Loucy (cell line): ENCODE data around the gene ECPAS.

Source experiments
- H2AFZ ChIP-seq: fragments of 200-600 bp; sonication (generic); 2 replicates; pipeline ENCODE4 v1.6.0; 2016; ENCODE audit warnings: antibody characterized with exemption, mild to moderate bottlenecking, low read length, moderate library complexity
- H3F3A ChIP-seq: fragments of 200-600 bp; 2 replicates; pipeline ENCODE4 v1.6.0; 2016; ENCODE audit warnings: antibody characterized with exemption, low read depth, mild to moderate bottlenecking
- H3K27me3 ChIP-seq: fragments of 200-600 bp; sonication (generic); 2 replicates; pipeline ENCODE4 v1.6.1; 2014; ENCODE audit warnings: low read length, mild to moderate bottlenecking; ENCODE audit not compliant: insufficient read depth, poor library complexity, severe bottlenecking
- H3K36me3 ChIP-seq: fragments of 200-600 bp; sonication (generic); 2 replicates; pipeline ENCODE4 v1.6.1; 2016; ENCODE audit warnings: low read length; ENCODE audit not compliant: insufficient read depth
- H3K4me1 ChIP-seq: fragments of 200-600 bp; sonication (generic); 2 replicates; pipeline ENCODE4 v1.5.1; 2014; ENCODE audit warnings: low read length, mild to moderate bottlenecking; ENCODE audit not compliant: insufficient read depth, poor library complexity, severe bottlenecking
- H3K4me2 ChIP-seq: fragments of 200-600 bp; sonication (generic); 2 replicates; pipeline ENCODE4 v1.6.0; 2014; ENCODE audit warnings: antibody characterized with exemption, low read length, low read depth, mild to moderate bottlenecking; ENCODE audit not compliant: poor library complexity, severe bottlenecking
- H3K4me3 ChIP-seq: fragments of 200-600 bp; sonication (generic); 2 replicates; pipeline ENCODE4 v1.5.1; 2014; ENCODE audit warnings: low read length, mild to moderate bottlenecking, mixed read lengths; ENCODE audit not compliant: poor library complexity, severe bottlenecking
- H3K79me2 ChIP-seq: fragments of 200-600 bp; sonication (generic); 2 replicates; pipeline ENCODE4 v1.6.1; 2014; ENCODE audit warnings: low read length; ENCODE audit not compliant: insufficient read depth
- H3K9ac ChIP-seq: fragments of 200-600 bp; sonication (generic); 2 replicates; pipeline ENCODE4 v1.6.0; 2014; ENCODE audit warnings: mild to moderate bottlenecking, low read depth, low read length, moderate library complexity; ENCODE audit not compliant: poor library complexity, severe bottlenecking
- H3K9me2 ChIP-seq: fragments of 200-600 bp; sonication (generic); replicated peaks from 2 replicates; pipeline ENCODE4 v1.6.1; 2016; ENCODE audit warnings: low read depth, low read length, mixed read lengths
- H3K9me3 ChIP-seq: fragments of 200-600 bp; sonication (generic); 2 replicates; pipeline ENCODE4 v1.6.1; 2014; ENCODE audit warnings: mild to moderate bottlenecking, antibody characterized with exemption, low read length, low read depth; ENCODE audit not compliant: insufficient read depth
- H4K20me1 ChIP-seq: fragments of 200-600 bp; sonication (generic); 2 replicates; pipeline ENCODE4 v1.6.0; 2014; ENCODE audit warnings: antibody characterized with exemption, low read length, mild to moderate bottlenecking; ENCODE audit not compliant: insufficient read depth, poor library complexity, severe bottlenecking
- CTCF ChIP-seq: fragments of 200-600 bp; sonication (generic); conservative IDR thresholded peaks from 2 replicates; pipeline ENCODE4 v1.5.1; 2014; ENCODE audit warnings: mild to moderate bottlenecking, antibody characterized with exemption, low read length
- EZH2phosphoT487 ChIP-seq: fragments of 200-600 bp; IDR thresholded peaks from 2 replicates; pipeline ENCODE4 v1.6.1; 2018; ENCODE audit warnings: antibody characterized with exemption, mild to moderate bottlenecking, moderate library complexity, borderline replicate concordance

ECPAS gene

GRCh38 chr9:111399772-111400563, 84.2 kb downstream of the ECPAS start:
- Histone ChIP-seq H3K9me3 (peaks cover 9% of the 10 kb centered on the region; the same call in 1 of the 2 replicates), H3K9me2 (no peaks in the 10 kb centered on the region), H2AFZ (no peak overlapping the region), H3K79me2 (no peaks in the 10 kb centered on the region), H3K4me1 (no peaks in the 10 kb centered on the region), H3K9ac (no peak overlapping the region), H3K4me2 (no peak overlapping the region), H3K4me3 (no peak overlapping the region), H3K36me3 (peaks cover 18% of the 10 kb centered on the region; the same call in 1 of the 2 replicates), H3K27me3 (peaks cover 4% of the 10 kb centered on the region), H4K20me1 (no peaks in the 10 kb centered on the region), H3F3A (no peaks in the 10 kb centered on the region)
- TF ChIP-seq EZH2phosphoT487 (no peak), CTCF (peak; percentile 69)

GRCh38 chr9:111399211-111399739, 84.9 kb downstream of the ECPAS start:
- Histone ChIP-seq H3K9me2 (no peaks in the 10 kb centered on the region), H3K79me2 (no peaks in the 10 kb centered on the region), H3K4me3 (no peak overlapping the region), H3K9ac (no peak overlapping the region), H3K36me3 (peaks cover 16% of the 10 kb centered on the region; the same call in 1 of the 2 replicates), H3F3A (no peaks in the 10 kb centered on the region), H4K20me1 (no peaks in the 10 kb centered on the region), H3K27me3 (peaks cover 4% of the 10 kb centered on the region), H3K4me1 (no peaks in the 10 kb centered on the region), H2AFZ (no peak overlapping the region), H3K4me2 (no peak overlapping the region), H3K9me3 (peaks cover 9% of the 10 kb centered on the region; the same call in 1 of the 2 replicates)
- no peak for TF ChIP-seq CTCF
- TF ChIP-seq EZH2phosphoT487 = no peak

GRCh38 chr9:111393971-111394370, 90.2 kb downstream of the ECPAS start:
- peaks cover 3% of the 10 kb centered on the region for H3K4me1 ChIP-seq
- no peak for TF ChIP-seq EZH2phosphoT487
- no peak for TF ChIP-seq CTCF
- no peak overlapping the region for H3K4me3 ChIP-seq
- no peaks in the 10 kb centered on the region for H3K27me3 ChIP-seq
- no peak overlapping the region for H3K9ac ChIP-seq
- no peaks in the 10 kb centered on the region for H3K9me2 ChIP-seq
- H4K20me1 ChIP-seq = no peaks in the 10 kb centered on the region
- H3K36me3 ChIP-seq = peaks cover 41% of the 10 kb centered on the region; the same call in 1 of the 2 replicates
- no peaks in the 10 kb centered on the region for H3K79me2 ChIP-seq
- H3K4me2 ChIP-seq = no peak overlapping the region
- H3F3A ChIP-seq = no peaks in the 10 kb centered on the region
- H3K9me3 ChIP-seq = no peaks in the 10 kb centered on the region
- no peak overlapping the region for H2AFZ ChIP-seq
